ENCODE measurements around the gene ESRP2.

ESRP2 gene

GRCh38 chr16:68270353-68270752, 34.4 kb upstream of the ESRP2 start:
- H3K9me3 ChIP-seq (ENCODE audit: control insufficient read depth, insufficient read depth, low read depth, low read length) = no peaks in the 10 kb centered on the region
- TF ChIP-seq PBX3 (CRISPR knock-in tag; IDR thresholded peaks at IDR 0.05) (no peak), ZNF704 (tag by site-specific recombination; IDR thresholded peaks at IDR 0.05) (no peak), ZNF785 (tag by site-specific recombination; IDR thresholded peaks at IDR 0.05) (no peak), ZNF776 (tag by site-specific recombination; IDR thresholded peaks at IDR 0.05; ENCODE audit: borderline replicate concordance) (no peak), ZNF335 (tag by site-specific recombination; conservative IDR thresholded peaks at IDR 0.05) (no peak), HOXC10 (CRISPR knock-in tag; IDR thresholded peaks at IDR 0.05) (no peak), ZNF513 (tag by site-specific recombination; IDR thresholded peaks at IDR 0.05) (no peak), ZNF843 (tag by site-specific recombination; IDR thresholded peaks at IDR 0.05) (no peak), ZNF280D (tag by site-specific recombination; IDR thresholded peaks at IDR 0.05) (no peak), ZNF768 (tag by site-specific recombination; IDR thresholded peaks at IDR 0.05) (no peak), ZNF530 (tag by site-specific recombination; IDR thresholded peaks at IDR 0.05; ENCODE audit: low read depth) (no peak), ZNF274 (IDR thresholded peaks at IDR 0.05; ENCODE audit: low read length) (no peak), ZNF274 (tag by site-specific recombination; IDR thresholded peaks at IDR 0.05; ENCODE audit: borderline replicate concordance) (no peak), ZNF10 (tag by site-specific recombination; IDR thresholded peaks at IDR 0.05) (no peak), ZFP37 (tag by site-specific recombination; IDR thresholded peaks at IDR 0.05) (no peak), ZNF571 (tag by site-specific recombination; IDR thresholded peaks at IDR 0.05) (no peak), ZNF223 (tag by site-specific recombination; IDR thresholded peaks at IDR 0.05) (no peak), ZNF341 (tag by site-specific recombination; IDR thresholded peaks at IDR 0.05; ENCODE audit: low read depth) (no peak), ZNF155 (tag by site-specific recombination; IDR thresholded peaks at IDR 0.05) (no peak), ZNF350 (tag by site-specific recombination; IDR thresholded peaks at IDR 0.05) (no peak), ZNF747 (tag by site-specific recombination; IDR thresholded peaks at IDR 0.05) (no peak)
- H3K27ac ChIP-seq (ENCODE audit: extremely low read depth, low read depth, low read length) = no peak overlapping the region
- H3K36me3 ChIP-seq (ENCODE audit: control insufficient read depth in 2 of 2, insufficient read depth in 1 of 2, low read length in 2 of 2) = peaks cover 0 to 34% of the 10 kb centered on the region in 2 experiments; a peak in 2 of 3 replicates
- ChIA-PET POLR2A (no interaction called here), CTCF (interaction anchor here (0.6 to 1.3 kb wide), 2 partner anchors 40 to 58 kb away, joined by 3 read pairs; partner anchors contain the start of genes PRMT7 and SLC7A6OS)
- H3K4me3 ChIP-seq (ENCODE audit: low read depth, low read length) = no peak overlapping the region
- peaks cover 17% of the 10 kb centered on the region for H3K4me1 ChIP-seq (ENCODE audit: control insufficient read depth, insufficient read depth, low read length)

Measured in HEK293 (cell line).